IMR-90 (cell line): ENCODE data around the gene EDARADD. TPM values are rescaled to one million over a fixed set of nuclear protein-coding genes. Genes with fewer than 3 reads are reported as not detected.

Experiments
- ATAC-seq: fragments of 200-7000 bp; cut with Tn5 transposase; 2 replicates; pipeline ENCODE4 v1.9.1; 2020; ENCODE audit warnings: low read depth, mild to moderate bottlenecking, moderate library complexity
- BruUV-seq: library from RNA; stranded (reverse); fragments of 400-500 nt; replicated peaks from 2 replicates; lab custom pipeline; 2021; lab: Mats Ljungman, UMichigan
- CTCF ChIA-PET: fragments of 300-600 bp; formaldehyde crosslinking; extraction: SDS; loops from one replicate; lab custom pipeline; 2021; ENCODE audit warnings: antibody characterized with exemption; lab: Yijun Ruan, JAX
- POLR2A ChIA-PET: fragments of 300-600 bp; sonication (Branson Sonifier 250); formaldehyde crosslinking; loops from one replicate; lab custom pipeline; 2022; ENCODE audit warnings: antibody characterized with exemption; ENCODE audit not compliant: unreplicated experiment; lab: Charles Lee
- DNase-seq: peaks from one replicate; pipeline ENCODE4 v3.0.0; 2013
- H2AFZ ChIP-seq: replicated peaks from 2 replicates; pipeline ENCODE3; 2013; ENCODE audit warnings: low read length, mild to moderate bottlenecking; ENCODE audit not compliant: poor library complexity
- H2AK5ac ChIP-seq: 2 replicates; pipeline ENCODE4 v1.6.1; 2013; ENCODE audit warnings: low read depth, low read length, inconsistent platforms
- H2AK9ac ChIP-seq: replicated peaks from 2 replicates; pipeline ENCODE3; 2013; ENCODE audit warnings: mild to moderate bottlenecking, low read depth, low read length, moderate library complexity; ENCODE audit not compliant: poor library complexity
- H2BK120ac ChIP-seq: 2 replicates; pipeline ENCODE4 v1.6.1; 2013; ENCODE audit warnings: low read depth, low read length, inconsistent platforms
- H2BK15ac ChIP-seq: 3 replicates; pipeline ENCODE4 v1.6.1; 2013; ENCODE audit warnings: low read depth, low read length, inconsistent platforms
- H2BK20ac ChIP-seq: 2 replicates; pipeline ENCODE4 v1.6.1; 2013; ENCODE audit warnings: low read depth, mild to moderate bottlenecking, inconsistent platforms, low read length, moderate library complexity
- H2BK5ac ChIP-seq: 2 replicates; pipeline ENCODE4 v1.6.1; 2013; ENCODE audit warnings: mild to moderate bottlenecking, low read depth, low read length, inconsistent platforms; ENCODE audit not compliant: poor library complexity, severe bottlenecking
- H3K14ac ChIP-seq: replicated peaks from 2 replicates; pipeline ENCODE4 v1.6.1; 2013; ENCODE audit warnings: low read depth, low read length, inconsistent platforms
- H3K18ac ChIP-seq: 2 replicates; pipeline ENCODE4 v1.6.1; 2013; ENCODE audit warnings: low read depth, low read length, control low read depth
- H3K23ac ChIP-seq: 2 replicates; pipeline ENCODE4 v1.6.1; 2013; ENCODE audit warnings: low read depth, low read length, inconsistent platforms
- H3K27ac ChIP-seq: 2 replicates; pipeline ENCODE4 v1.5.1; 2013; ENCODE audit warnings: mild to moderate bottlenecking, control low read depth, low read length; ENCODE audit not compliant: insufficient read depth
- H3K27me3 ChIP-seq: 2 replicates; pipeline ENCODE4 v1.6.1; 2013; ENCODE audit warnings: low read length; ENCODE audit not compliant: control insufficient read depth, insufficient read depth
- H3K36me3 ChIP-seq: 2 replicates; pipeline ENCODE4 v1.6.1; 2013; ENCODE audit warnings: low read length, mixed read lengths; ENCODE audit not compliant: control insufficient read depth, insufficient read depth
- H3K4ac ChIP-seq: 2 replicates; pipeline ENCODE4 v1.6.1; 2013; ENCODE audit warnings: low read depth, low read length, inconsistent platforms
- H3K4me1 ChIP-seq: 2 replicates; pipeline ENCODE4 v1.6.1; 2013; ENCODE audit warnings: low read length, mixed read lengths; ENCODE audit not compliant: control insufficient read depth, insufficient read depth
- H3K4me2 ChIP-seq: 2 replicates; pipeline ENCODE4 v1.6.1; 2013; ENCODE audit warnings: low read depth, mild to moderate bottlenecking, control low read depth, low read length, moderate library complexity
- H3K4me3 ChIP-seq: 2 replicates; pipeline ENCODE4 v1.5.1; 2013; ENCODE audit warnings: low read depth, mild to moderate bottlenecking, control low read depth, low read length, moderate library complexity; ENCODE audit not compliant: insufficient read depth
- H3K56ac ChIP-seq: 2 replicates; pipeline ENCODE4 v1.6.1; 2013; ENCODE audit warnings: low read length, inconsistent platforms; ENCODE audit not compliant: insufficient read depth; ENCODE audit errors: extremely low read depth
- H3K79me1 ChIP-seq, 2 experiments: 2 replicates each; pipeline ENCODE4 v1.6.1; 2013; ENCODE audit warnings: low read length in 2 of 2, inconsistent platforms in 1 of 2, low read depth in 1 of 2
- H3K9ac ChIP-seq: 2 replicates; pipeline ENCODE4 v1.6.1; 2013; ENCODE audit warnings: low read depth, low read length, control low read depth
- H3K9me1 ChIP-seq: 2 replicates; pipeline ENCODE4 v1.6.1; 2013; ENCODE audit warnings: low read length, inconsistent platforms; ENCODE audit not compliant: insufficient read depth
- H3K9me3 ChIP-seq: 2 replicates; pipeline ENCODE4 v1.6.1; 2013; ENCODE audit warnings: low read length; ENCODE audit not compliant: control insufficient read depth, insufficient read depth
- H4K20me1 ChIP-seq: 2 replicates; pipeline ENCODE4 v1.6.1; 2013; ENCODE audit warnings: low read length, inconsistent platforms; ENCODE audit not compliant: insufficient read depth
- H4K5ac ChIP-seq: 2 replicates; pipeline ENCODE4 v1.6.1; 2013; ENCODE audit warnings: mild to moderate bottlenecking, low read depth, low read length, control low read depth
- H4K8ac ChIP-seq, 2 experiments: 2 replicates each; pipeline ENCODE4 v1.6.1; 2013; ENCODE audit warnings: low read depth in 2 of 2, low read length in 2 of 2, control low read depth in 1 of 2, inconsistent platforms in 1 of 2
- H4K91ac ChIP-seq: 2 replicates; pipeline ENCODE4 v1.6.1; 2013; ENCODE audit warnings: low read depth, low read length, inconsistent platforms; ENCODE audit not compliant: insufficient read depth
- BHLHE40 ChIP-seq: fragments of 150-350 bp; IDR thresholded peaks from 2 replicates; pipeline ENCODE4 v1.6.1; 2016; ENCODE audit warnings: mild to moderate bottlenecking, low read depth, low read length
- CEBPB ChIP-seq: IDR thresholded peaks from 2 replicates; pipeline ENCODE4 v1.6.1; 2012; ENCODE audit warnings: low read depth, low read length, improper control_type of control experiment
- MAZ ChIP-seq: IDR thresholded peaks from 2 replicates; pipeline ENCODE4 v1.6.1; 2012; ENCODE audit warnings: low read depth, mild to moderate bottlenecking, low read length, improper control_type of control experiment, moderate library complexity, borderline replicate concordance
- POLR2A ChIP-seq: IDR thresholded peaks from 2 replicates; pipeline ENCODE4 v1.6.1; 2012; ENCODE audit warnings: mild to moderate bottlenecking, low read depth, low read length
- RCOR1 ChIP-seq: IDR thresholded peaks from 2 replicates; pipeline ENCODE4 v1.6.1; 2012; ENCODE audit warnings: mild to moderate bottlenecking, low read length, improper control_type of control experiment; ENCODE audit not compliant: insufficient replicate concordance
- SMC3 ChIP-seq: fragments of 150-350 bp; IDR thresholded peaks from 2 replicates; pipeline ENCODE4 v1.6.1; 2016; ENCODE audit warnings: low read depth, mild to moderate bottlenecking, antibody characterized with exemption, low read length, moderate library complexity
- WGBS, 2 experiments: methylation state at CpG; one replicate each; pipeline versions ENCODE4 v1.1.5 to v1.1.7; 2013; ENCODE audit warnings: missing lambda C conversion rate in 2 of 2; ENCODE audit not compliant: insufficient read length in 1 of 2; ENCODE audit errors: extremely low coverage in 2 of 2; 5-methylcytosine and 5-hydroxymethylcytosine counted together
- dilution Hi-C: fragments of 300-500 bp; cut with HindIII; formaldehyde crosslinking; loops from one replicate; pipeline ENCODE4 v1.14.3; 2018; ENCODE audit warnings: low sequenced_read_pairs; ENCODE audit not compliant: unreplicated experiment
- in situ Hi-C: fragments of 300-500 bp; cut with MboI; formaldehyde crosslinking; loops from 3 replicates; pipeline ENCODE4 v1.14.3; 2019; ENCODE audit warnings: low sequenced_read_pairs, inconsistent platforms, mixed read lengths
- intact Hi-C: fragments of 100-400 bp; cut with micrococcal nuclease; formaldehyde crosslinking; loops from 2 replicates; pipeline ENCODE4 v1.10.0; 2022
- polyA plus RNA-seq, 3 experiments: library from polyadenylated mRNA; depleted of rRNA; stranded (reverse); fragments of >200 nt; gene quantifications; 2 replicates each; pipeline ENCODE4 v1.2.3, GENCODE V29; 2012; ENCODE audit warnings: low replicate concordance in 1 of 3
- total RNA-seq: library from RNA; depleted of rRNA; stranded (reverse); fragments of >200 nt; gene quantifications from 2 replicates; pipeline ENCODE4 v1.2.3, GENCODE V29; 2012
- TF ChIP-seq, protein P1 (sequence below): conservative IDR thresholded peaks from 2 replicates; pipeline ENCODE4 v1.5.1; 2012; ENCODE audit warnings: mild to moderate bottlenecking, low read depth, low read length, improper control_type of control experiment

EDARADD gene
- total and polyA plus RNA-seq, 2 of the 4 experiments (the other 2 are of a cell fraction) = not detected

- no peak for TF ChIP-seq BHLHE40
- no peak for TF ChIP-seq RCOR1
- TF ChIP-seq, protein P1, sequence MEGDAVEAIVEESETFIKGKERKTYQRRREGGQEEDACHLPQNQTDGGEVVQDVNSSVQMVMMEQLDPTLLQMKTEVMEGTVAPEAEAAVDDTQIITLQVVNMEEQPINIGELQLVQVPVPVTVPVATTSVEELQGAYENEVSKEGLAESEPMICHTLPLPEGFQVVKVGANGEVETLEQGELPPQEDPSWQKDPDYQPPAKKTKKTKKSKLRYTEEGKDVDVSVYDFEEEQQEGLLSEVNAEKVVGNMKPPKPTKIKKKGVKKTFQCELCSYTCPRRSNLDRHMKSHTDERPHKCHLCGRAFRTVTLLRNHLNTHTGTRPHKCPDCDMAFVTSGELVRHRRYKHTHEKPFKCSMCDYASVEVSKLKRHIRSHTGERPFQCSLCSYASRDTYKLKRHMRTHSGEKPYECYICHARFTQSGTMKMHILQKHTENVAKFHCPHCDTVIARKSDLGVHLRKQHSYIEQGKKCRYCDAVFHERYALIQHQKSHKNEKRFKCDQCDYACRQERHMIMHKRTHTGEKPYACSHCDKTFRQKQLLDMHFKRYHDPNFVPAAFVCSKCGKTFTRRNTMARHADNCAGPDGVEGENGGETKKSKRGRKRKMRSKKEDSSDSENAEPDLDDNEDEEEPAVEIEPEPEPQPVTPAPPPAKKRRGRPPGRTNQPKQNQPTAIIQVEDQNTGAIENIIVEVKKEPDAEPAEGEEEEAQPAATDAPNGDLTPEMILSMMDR = no peak
- TF ChIP-seq CEBPB = peak; percentile 10; the same call in 1 of the 2 replicates
- TF ChIP-seq MAZ = no peak
- TF ChIP-seq POLR2A = no peak
- no peak for TF ChIP-seq SMC3
- Histone ChIP-seq H2BK120ac (no peak overlapping the region), H2AK5ac (no peak overlapping the region), H3K4me3 (no peak overlapping the region), H3K14ac (0 out of 2 replicates have a peak overlapping the region, but pooled peaks have one; percentile 14), H2BK15ac (no peak overlapping the region), H4K91ac (peak overlapping the region; percentile 34; the same call in 1 of the 2 replicates), H3K4me2 (no peak overlapping the region), H2BK5ac (no peak overlapping the region), H3K9me3 (no peaks in the 10 kb centered on the region), H4K5ac (peak overlapping the region; percentile 29; the same call in 1 of the 2 replicates), H3K36me3 (no peaks in the 10 kb centered on the region), H2BK20ac (no peak overlapping the region), H3K27ac (no peak overlapping the region), H3K9me1 (peaks cover 3% of the 10 kb centered on the region; the same call in 1 of the 2 replicates), H3K4ac (0 out of 2 replicates have a peak overlapping the region, but pooled peaks have one; percentile 5), H3K4me1 (peaks cover 12% of the 10 kb centered on the region), H3K18ac (peak overlapping the region; percentile 41; the same call in 1 of the 2 replicates), H2AFZ (no peak overlapping the region), H3K79me1 (no peaks in the 10 kb centered on the region), H2AK9ac (no peak overlapping the region), H4K20me1 (no peaks in the 10 kb centered on the region), H4K8ac (no peak overlapping the region), H3K27me3 (no peaks in the 10 kb centered on the region), H3K9ac (no peak overlapping the region), H3K56ac (no peak overlapping the region), H3K23ac (no peak overlapping the region)
- ChIA-PET POLR2A (no interaction called here), CTCF (interaction anchor here (1.3 kb wide), 1 partner anchor 11 kb away, joined by 4 read pairs; no protein-coding TSS in a partner anchor)
- WGBS, 2 experiments = no CpG with 5 or more reads among the region's 5 CpGs
- in situ Hi-C loops = no loop called here
- DNase-seq = no peak
- intact Hi-C loops = no loop called here
- no TSS peak for BruUV-seq
- no peak for ATAC-seq
- dilution Hi-C loops = no loop called here
Observed at GRCh38 chr1:236518322-236518721, 124.2 kb downstream of the EDARADD start.
